Measurements from ENCODE around the gene CALML6.
A peak's percentile ranks its signal among the peaks of the same experiment; 100 is the strongest.

The CALML6 gene

DNA sequence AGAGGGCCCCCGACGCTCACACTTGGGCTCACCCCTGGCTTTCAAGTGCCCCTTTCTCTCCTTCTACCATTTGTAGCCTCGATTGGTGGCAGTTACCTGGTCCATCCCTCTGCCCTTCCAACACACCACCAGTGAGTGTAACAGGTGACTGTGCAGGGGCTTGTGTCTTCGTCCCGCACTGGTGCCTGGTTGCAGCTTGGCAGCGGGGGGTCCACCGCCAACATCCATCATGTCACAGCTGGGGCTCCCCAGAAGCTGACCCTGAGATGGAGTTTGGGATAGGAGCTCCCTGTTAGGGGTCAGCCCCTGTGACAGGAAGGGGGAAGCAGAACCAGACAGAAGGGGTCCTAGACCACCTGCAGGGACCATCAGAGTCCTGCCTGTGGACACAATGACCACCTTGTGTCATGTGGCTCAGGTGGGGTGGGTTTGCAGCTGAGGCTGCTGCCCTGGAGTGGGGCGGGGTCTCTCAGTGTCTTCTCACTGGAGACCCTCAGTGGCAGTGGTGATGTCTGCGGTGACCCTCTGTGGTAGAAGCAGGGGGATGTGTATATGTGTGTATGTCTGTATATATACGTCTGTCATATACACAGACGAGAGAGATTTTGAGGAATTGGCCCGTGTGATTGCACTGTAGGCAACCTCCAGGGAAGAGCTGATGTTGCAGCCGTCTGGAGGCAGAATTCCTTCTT lies 3.6 kb upstream of the CALML6 start:
- FAIRE-seq (no peak), DNase-seq (ENCODE audit: low spot score) (no peak)

DNA sequence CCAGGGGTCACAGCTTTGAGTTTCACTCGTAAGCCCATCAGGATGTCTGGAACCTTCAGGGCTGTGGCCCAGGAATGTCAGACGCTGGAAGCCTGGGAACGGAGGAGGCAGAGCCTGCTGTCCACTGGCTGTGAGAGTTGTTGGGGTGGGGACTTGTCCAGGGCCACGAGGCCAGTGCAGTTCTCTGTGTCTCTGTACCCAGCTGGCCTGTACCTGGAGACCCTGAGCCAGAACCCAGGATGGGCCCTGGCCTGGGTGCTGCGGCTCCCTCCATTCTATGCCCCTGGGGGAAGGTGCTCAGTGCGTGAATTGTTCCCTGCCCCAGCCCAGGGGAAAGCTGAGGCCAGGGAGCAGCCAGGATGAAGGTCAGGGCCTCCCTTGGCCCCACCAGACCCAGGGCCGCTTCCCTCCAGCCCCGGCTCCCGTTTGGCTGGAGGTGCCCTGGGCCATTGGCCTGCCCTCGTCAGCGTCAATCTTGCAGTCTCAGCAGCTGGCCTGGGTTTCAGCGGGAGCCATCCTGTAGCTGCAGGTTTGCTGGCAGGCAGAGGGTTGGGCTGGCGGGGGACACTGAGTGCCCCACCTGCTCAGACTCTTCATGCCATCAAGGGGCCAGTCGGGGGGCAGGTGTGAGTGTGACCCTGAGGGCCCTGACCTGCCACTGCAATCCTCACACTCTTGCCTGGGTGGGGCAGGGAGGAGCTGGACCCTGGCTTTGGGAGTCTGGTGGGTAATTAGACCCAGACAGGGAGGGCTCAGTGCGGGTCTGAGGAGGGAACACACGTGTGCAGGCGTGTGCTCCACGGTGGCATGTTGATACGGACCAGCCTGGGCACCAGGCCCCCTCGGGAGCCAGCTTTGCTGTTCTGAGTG lies 724 bp upstream of the CALML6 start:
- DNase-seq (ENCODE audit: low spot score) (no peak), FAIRE-seq (no peak)

DNA sequence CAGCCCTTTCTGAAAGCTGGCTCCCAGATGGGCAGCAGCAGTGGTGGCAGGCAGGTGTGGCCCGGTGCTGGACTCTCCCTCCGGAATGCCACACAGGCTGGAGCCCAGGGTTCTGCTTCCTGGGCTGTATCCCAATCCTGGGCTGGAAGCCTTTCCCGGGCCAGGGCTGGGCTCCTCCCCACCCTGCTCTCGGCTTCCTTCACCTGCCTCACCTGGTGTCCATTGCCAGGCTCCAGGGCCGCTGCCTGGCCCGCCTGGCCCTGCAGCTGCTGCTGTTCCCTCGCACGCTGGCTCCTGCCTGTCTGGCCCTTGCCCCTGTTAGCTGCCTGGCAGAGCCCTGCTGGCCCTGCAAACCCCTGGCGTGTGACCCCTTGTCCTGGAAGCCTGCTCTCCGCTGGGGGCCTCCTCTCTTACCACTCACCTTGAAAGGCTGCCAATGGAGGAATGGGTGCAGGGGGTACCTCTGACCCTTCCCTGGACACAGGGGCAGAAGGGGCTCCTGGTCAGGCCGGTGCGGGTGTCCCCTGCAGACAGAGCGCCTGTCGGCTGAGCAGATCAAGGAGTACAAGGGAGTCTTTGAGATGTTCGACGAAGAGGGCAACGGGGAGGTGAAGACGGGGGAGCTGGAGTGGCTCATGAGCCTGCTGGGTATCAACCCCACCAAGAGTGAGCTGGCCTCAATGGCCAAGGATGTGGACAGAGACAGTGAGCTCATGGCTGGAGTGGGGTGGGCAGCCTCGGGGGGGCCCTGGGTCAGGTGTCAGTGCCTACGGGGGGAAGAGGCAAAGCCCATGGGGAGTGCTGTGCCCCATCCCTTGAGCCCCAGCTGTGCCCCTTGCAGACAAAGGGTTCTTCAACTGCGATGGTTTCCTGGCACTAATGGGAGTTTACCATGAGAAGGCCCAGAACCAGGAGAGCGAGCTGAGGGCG lies 1.1 kb downstream of the CALML6 start:
- FAIRE-seq (no peak), DNase-seq (ENCODE audit: low spot score) (no peak)

DNA sequence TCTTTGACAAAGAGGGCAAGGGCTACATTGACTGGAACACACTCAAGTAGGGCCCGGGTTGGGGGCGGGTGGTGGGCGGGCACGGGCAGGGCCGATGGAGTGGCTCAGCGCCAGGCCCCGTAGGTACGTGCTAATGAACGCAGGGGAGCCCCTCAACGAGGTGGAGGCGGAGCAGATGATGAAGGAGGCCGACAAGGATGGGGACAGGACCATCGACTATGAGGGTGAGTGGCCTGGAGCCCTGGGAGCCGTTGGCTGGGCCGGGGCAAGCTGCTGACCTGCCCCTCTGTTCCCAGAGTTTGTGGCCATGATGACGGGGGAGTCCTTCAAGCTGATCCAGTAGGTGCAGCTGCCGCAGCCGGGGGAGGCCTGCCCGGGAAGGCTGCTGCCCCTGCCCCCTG lies 1.8 kb downstream of the CALML6 start:
- DNase-seq (ENCODE audit: low spot score) (no peak), FAIRE-seq (no peak)

DNA sequence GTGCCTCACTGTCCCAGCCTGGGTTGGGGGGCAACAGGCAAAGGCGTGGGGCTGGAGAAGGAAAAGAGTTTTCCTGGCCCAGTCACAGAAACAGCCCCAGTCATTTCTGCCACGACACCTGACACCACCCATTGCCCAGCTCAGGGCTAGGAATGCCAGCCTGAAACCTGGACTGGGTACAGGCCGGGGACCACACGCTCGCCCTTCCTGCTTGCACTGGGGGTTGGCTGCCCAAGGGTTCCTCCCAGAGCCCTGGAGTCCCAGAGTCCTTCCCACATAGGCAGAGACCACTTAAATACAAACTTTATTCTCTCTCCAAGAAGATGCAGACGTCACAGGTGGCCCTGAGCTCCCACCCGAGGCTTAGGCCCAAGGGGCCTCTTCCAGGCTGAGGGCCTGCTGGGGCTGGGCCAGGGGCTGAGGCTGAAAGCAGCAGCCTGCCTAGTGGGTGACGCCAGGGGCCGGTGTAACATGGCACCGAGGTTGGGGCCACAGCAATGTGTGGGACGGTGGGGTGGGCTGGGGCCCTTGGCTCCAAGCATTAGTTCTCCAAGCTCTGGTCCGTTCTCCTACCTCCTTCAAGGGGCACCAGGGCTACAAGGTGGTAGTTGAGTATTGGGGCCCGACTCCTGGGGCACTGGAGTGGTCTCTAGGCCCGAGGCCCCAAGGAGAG lies 2.4 kb downstream of the CALML6 start:
- DNase-seq (ENCODE audit: low spot score) (no peak), FAIRE-seq (no peak)

DNA sequence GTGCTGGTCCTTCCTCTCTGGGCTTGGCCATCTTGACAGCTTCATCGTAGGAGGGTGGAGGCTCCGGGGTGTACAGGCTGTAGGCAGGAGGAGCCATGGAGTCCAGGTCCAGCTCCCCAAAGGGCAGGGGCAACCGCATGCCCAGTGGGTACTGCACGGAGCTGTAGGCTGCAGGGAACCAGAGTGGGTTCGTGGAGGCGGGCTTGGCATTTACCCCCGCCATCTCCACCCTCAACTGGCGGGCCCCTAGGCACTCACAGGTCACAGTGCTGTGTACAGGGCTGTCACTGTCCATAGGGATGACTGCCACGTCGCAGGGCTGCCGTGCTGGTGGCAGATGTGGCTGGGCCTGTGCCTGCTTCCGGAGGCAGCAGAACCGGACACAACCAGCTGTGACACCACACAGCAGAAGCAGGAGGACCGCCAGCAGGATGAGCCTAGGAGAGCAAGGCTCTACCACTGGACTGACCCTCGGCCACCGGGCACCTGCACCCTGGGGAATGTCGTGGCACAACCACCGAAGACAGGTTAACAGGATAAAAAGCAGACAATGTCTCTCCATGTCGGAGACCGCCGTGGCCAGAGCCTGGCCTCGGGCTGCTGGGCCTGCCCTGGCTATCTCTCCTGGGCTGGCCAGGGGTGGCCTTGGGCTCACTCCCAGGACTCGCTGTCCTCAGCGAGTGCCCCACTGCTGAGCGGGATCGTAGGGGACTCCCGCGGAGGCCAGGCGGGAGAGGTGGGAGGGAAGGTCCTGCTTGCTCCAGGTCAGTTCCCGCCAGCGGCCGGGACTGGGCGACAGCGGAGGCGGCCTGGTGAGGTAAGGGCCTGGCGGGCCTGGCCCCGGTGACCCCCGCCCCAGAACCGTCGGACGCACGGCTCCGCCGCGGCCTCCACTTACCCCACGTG lies 3.2 kb downstream of the CALML6 start:
- FAIRE-seq: no peak

DNA sequence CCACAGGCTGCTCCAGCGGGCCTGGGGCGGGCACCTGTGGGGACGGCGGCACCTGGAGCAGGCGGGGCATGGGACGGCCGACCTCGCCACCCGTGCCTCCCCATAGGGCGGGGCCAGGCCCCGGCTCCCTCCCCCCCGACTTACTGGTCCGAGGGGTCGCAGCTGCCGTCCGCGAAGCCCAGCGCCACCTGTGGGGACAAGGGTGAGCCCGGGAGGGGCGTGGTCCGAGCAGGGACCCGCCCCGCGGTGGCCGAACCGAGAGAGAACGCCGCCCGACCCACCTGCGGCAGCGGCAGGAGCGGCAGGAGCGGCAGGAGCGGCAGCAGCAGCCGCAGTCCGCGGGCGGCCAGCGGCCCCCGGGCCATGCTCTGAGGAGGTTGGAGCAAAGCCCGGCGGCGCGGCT lies 3.8 kb downstream of the CALML6 start, which contains the start of gene TMEM52:
TSS of gene TMEM52 (minus strand) at position 379 of the 403 bp plus-strand sequence. CDS start at position 365, 14 bp downstream.
- DNase-seq (ENCODE audit: low spot score) (no peak), FAIRE-seq (no peak)

More for the DNA sequence above, 3.2 kb downstream of the CALML6 start:
- DNase-seq (ENCODE audit: low spot score): no peak

DNA sequence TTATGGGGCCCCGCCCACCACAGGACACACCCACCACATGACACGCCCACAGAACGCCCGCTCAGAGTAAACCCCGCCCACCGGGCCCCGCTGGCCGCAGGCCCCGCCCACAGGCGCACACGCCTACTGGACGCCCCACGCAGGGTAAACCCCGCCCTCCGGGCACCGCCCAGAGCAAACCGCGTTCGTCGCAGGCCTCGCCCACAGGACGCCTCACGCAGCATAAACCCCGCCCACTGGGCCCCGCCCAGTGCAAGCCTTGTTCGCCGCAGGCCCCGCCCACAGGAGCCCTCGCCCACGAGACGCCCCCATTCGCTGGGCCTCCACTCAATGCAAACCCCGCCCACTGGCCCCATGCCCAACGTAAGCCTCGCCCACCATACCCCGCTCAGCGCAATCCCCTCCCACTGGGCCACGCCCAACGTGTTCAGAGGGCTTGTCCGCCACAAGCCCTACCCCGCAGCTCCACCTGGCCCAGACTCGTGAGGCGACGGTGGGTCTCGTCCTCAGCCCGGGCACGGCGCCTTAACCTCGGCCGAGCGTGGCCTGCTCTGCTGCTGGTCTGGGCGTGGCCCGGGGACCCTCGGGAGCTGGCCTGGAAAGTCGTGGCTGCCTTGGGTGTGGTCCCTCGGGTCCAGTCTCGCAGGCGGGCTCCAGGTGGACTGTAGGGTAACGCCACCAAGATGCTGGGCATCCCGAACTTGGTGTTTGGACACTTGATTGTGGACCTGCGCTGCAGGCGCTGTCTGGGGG lies 4.4 kb downstream of the CALML6 start:
- DNase-seq (ENCODE audit: low spot score): peak; percentile 96
- FAIRE-seq: no peak

DNA sequence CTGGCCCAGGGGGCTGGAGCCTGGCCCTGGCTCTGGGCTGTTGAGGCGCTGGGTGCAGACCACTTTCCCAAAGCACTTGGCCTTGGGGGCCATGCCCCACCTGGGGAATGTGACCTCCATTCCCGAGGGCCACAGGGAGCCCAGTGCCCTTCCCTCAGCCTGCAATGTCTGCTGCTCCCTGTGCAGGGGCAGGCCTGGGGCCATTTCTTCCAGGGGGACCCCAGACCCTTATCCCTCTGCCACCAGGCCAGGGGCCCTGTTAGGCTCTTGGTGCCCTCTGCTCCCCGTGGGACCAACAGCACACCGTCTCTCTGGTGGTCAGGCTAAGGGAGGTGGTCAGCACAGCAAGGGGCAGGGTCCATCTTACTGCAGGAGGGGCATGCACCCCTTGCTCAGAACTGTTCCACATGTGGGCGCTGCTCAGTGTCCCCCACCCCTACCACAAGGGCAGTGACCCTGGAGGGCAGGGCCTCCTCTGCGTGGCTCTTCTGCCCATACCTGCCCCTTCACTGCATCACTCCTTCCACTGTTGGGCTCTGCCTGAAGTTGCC lies 5.1 kb downstream of the CALML6 start:
- FAIRE-seq: no peak
- DNase-seq (ENCODE audit: low spot score): no peak

DNA sequence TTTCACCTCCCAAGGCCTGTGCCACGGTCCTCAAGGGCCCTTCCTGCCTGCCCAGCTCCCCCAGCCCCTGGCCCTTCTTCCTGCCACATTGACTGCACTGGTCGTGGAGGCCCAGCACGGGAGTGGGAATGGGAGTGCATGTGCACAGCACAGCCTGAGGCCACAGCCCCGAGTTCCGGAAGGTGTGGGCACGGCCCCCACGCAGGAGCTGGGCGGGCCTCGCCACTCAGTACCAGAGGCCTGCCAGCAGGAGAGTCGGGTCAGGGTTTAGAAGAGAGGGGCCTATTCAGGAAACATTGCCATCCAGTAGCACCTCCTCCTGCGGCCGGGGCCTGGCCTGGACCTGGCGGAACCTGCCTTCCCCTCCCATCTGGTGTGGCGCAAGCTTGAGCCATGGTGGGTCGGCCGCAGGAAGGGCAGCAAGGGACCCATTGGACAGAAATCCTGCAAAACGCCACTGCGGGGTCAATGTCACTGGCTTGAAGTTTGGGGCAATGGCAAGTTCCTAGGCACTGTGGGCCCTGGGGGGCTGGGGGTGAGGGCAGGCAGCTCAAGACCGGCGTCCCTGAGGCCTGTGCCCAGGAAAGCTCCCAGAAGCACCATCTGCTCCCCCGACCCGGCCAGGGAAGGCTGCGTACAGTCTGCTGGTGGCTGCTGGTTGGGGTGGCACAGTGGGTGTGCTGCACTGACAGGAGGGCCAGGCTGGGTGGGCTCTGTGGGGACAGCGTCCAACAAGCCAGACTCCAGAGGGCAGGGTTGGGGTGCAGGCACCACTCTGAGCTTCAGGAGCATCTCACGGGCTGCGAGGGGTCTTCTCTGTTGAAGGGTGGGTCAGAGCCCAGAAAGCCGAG lies 5.8 kb downstream of the CALML6 start:
- FAIRE-seq (no peak), DNase-seq (ENCODE audit: low spot score) (no peak)

DNA sequence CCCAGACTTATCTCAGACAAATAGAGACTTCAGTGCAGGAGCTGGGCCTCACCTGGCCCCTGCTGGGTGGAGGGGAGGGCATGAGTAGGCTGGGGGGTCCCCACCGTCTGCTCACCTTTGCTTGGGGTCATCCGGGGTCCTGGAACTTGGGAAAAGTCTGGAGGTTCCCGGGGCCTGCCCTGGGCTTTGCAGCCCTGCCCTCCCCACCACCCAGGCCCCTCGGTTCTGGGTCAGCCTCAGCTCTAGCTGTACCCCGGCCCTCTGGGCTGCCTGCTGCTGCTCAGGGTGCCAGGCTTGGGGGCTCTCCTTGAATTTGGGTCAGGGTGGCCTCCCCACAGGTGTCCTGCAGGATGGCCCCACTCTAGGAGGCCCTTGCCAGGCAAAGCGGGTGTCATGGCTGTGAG lies 6.4 kb downstream of the CALML6 start:
- FAIRE-seq: no peak
- no peak for DNase-seq (ENCODE audit: low spot score)

DNA sequence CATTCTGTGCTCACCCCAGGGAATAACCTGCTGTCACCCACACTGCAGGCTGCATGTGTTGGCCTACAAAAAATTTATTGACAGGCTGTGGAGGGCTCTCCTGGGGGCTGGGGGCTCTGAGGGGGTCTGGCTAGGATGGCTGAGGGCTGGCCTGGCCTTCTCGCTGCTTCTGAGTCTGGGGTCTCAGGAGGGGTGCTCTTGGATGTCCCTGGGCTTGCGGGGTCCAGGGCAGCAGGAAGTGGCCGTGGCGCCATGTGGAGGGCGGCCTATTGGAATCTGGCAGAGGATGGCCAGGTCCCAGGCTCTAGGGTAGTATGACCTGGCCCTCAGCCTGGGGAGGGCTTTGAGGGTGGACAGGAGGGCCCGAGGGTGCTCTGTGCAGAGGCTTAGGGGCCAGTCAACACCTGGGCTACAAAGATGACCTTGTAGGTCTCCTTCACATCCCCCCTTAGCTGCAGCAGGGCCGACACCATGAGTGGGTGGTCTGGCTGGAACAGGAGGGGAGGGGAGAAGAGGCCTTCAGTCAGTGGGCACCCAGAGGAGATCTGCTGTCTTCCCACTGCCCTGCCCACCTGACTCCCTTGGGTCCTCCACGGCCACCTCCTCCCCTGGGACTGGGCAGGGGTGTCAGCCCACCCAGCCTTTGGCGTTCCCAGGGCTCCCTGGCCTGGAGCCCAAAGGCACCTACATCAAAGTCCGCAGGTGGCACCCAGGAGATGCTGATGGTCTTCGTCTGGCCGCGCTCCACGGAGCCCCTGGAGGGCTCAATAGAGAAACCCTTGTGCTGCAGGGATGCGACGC lies 7.0 kb downstream of the CALML6 start:
- no peak for DNase-seq (ENCODE audit: low spot score)
- FAIRE-seq: no peak

DNA sequence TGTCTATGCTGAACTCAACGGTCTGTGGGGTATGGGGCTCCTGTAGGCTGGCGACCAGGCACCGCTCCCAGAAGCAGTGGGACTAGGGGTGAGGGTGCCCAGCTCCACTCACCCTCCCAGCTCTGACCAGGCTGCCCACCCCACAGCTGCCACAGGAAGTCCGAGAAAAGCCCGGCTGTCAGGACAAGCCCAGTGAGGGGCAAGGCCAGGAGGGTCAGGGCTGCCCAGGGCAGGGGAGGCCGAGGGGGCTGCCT lies 7.6 kb downstream of the CALML6 start:
- FAIRE-seq (no peak), DNase-seq (ENCODE audit: low spot score) (no peak)

DNA sequence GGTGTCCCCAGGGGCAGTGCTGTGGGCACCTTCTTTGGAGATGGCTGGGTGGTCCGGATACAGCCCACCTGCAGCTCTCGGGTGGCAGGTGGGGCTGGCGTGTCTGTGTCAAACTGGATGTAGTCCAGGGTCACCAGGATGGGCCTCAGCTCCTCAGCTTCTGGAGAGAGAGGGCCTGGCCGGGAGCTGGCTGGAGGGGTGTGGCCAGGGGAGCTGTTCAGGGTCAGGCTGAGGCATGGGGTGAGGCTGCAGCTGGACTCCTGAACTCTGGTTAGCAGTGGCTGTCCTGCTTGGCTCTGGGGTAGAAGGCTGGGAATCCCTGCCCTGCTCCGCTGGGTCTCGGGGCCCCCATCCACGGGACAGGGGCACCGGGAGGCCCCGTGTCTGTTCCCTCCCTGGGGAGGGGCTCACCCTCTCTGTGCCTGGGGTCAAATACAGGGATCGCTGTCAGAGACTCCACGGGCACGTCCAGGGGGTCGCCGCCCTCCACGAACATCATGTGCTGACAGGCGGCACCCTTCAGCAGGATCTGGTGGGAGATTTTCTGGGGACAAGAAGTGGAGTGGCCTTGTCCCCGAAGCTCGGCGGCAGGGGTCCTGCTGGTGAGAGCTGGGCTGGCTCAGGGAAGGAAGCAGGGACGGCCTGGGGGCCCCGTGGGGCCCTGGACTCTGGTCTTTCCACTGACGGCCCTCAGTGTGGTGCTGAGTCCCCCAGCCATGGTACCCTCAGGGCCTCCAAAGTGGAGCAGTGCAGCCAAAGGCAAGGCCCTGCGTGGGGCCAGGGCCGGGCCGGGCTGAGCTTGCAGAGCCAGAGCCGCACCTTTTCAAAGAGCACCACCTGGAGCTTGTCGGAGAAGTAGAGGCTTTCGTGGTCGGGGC lies 8.1 kb downstream of the CALML6 start:
- DNase-seq (ENCODE audit: low spot score): no peak

DNA sequence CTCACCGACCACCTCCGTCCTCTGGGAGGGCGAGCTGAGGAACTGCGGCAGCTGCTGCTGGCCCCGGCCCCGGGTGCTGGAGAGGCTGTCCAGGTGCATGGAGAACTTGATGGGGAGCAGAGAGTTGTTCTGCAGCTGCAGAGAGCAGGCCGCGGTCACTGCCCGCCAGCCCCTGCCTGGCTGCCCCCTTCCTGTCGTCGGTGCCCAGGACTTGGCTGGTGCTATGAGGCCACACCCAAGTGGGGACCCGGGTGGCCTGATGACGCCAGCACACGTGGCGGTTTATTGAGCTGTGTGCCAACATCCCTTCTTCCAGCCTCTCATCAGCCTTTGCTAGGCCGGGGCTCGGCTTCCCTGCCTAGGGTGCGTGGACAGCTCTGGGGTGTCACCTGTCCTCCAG lies 9.3 kb downstream of the CALML6 start:
- DNase-seq (ENCODE audit: low spot score): no peak

More for the DNA sequence above, 8.1 kb downstream of the CALML6 start:
- FAIRE-seq: no peak

DNA sequence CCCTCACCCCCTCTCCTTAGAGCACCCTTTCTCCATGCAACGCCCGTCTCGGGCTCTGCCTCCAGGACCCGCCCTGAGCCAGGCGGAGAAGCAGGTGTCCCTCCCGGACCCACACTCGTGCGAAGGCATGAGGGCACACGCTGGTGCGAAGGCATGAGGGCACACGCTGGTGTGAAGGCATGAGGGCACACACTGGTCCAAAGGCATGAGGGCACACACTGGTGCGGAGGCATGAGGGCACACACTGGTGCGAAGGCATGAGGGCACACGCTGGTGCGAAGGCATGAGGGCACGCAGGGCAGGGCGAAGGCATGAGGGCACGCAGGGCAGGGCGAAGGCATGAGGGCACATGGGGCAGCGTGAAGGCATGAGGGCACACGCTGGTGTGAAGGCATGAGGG lies 9.8 kb downstream of the CALML6 start:
- FAIRE-seq: no peak

More for the DNA sequence above, 9.3 kb downstream of the CALML6 start:
- no peak for FAIRE-seq

More for the DNA sequence above, 9.8 kb downstream of the CALML6 start:
- DNase-seq (ENCODE audit: low spot score): no peak
